Measurements from ENCODE around the gene FUBP1.

DNA sequence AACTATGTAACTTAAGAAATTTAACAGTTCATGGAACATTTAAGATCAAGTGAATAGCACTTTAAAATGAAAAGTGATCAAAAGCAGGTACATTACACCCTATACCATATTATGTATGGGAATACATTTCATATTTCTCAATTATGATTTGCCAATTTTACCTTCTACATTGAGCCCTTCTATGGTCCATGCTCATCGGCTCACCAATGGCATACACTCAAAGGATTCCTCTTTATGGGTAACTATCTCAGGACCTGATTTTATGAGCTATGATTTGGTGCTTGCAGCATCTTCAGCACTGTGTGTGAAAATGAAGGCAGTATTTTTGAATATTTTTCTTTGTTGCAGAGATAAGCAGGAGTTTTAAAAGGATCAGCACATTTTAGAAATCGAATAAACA is 33.5 kb downstream of the FUBP1 start:
- TF ChIP-seq, protein P1, sequence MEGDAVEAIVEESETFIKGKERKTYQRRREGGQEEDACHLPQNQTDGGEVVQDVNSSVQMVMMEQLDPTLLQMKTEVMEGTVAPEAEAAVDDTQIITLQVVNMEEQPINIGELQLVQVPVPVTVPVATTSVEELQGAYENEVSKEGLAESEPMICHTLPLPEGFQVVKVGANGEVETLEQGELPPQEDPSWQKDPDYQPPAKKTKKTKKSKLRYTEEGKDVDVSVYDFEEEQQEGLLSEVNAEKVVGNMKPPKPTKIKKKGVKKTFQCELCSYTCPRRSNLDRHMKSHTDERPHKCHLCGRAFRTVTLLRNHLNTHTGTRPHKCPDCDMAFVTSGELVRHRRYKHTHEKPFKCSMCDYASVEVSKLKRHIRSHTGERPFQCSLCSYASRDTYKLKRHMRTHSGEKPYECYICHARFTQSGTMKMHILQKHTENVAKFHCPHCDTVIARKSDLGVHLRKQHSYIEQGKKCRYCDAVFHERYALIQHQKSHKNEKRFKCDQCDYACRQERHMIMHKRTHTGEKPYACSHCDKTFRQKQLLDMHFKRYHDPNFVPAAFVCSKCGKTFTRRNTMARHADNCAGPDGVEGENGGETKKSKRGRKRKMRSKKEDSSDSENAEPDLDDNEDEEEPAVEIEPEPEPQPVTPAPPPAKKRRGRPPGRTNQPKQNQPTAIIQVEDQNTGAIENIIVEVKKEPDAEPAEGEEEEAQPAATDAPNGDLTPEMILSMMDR (IDR thresholded peaks at IDR 0.05), result no peak
- no peak for TF ChIP-seq ZFX (IDR thresholded peaks at IDR 0.05; ENCODE audit: borderline replicate concordance)

Measured in 22Rv1 (cell line).